Activated naive CD4-positive, alpha-beta T cell treated with anti-CD3 and anti-CD28 coated beads for 36 hours (primary cell): Measurements from ENCODE around the gene AIRE. TPM values are rescaled to one million over a fixed set of nuclear protein-coding genes. Genes with fewer than 3 reads are reported as not detected.

ENCODE experiments used
- CTCF ChIA-PET: fragments of 350-600 bp; sonication (Branson Sonifier 250); formaldehyde crosslinking; loops from one replicate; lab custom pipeline; 2021; ENCODE audit warnings: antibody characterized with exemption; lab: Charles Lee
- DNase-seq: peaks from one replicate; pipeline ENCODE4 v3.0.0-alpha.2; 2020
- H3K27ac Mint-ChIP-seq: one replicate; pipeline ENCODE4 v1.8.0; 2021; ENCODE audit warnings: mild to moderate bottlenecking, mixed read lengths
- H3K27me3 Mint-ChIP-seq: one replicate; pipeline ENCODE4 v1.8.0; 2021; ENCODE audit warnings: low read depth, mixed read lengths
- H3K36me3 Mint-ChIP-seq: one replicate; pipeline ENCODE4 v1.8.0; 2021; ENCODE audit warnings: low read depth, mixed read lengths
- H3K4me1 Mint-ChIP-seq: one replicate; pipeline ENCODE4 v1.8.0; 2021; ENCODE audit warnings: low read depth, mixed read lengths
- H3K4me3 Mint-ChIP-seq: one replicate; pipeline ENCODE4 v1.8.0; 2021; ENCODE audit warnings: mild to moderate bottlenecking, moderate library complexity, mixed read lengths
- H3K9me3 Mint-ChIP-seq: one replicate; pipeline ENCODE4 v1.8.0; 2021; ENCODE audit warnings: mixed read lengths
- intact Hi-C: fragments of 100-400 bp; cut with micrococcal nuclease; formaldehyde crosslinking; loops from one replicate; pipeline ENCODE4 v1.15.1; 2023
- total RNA-seq, 2 experiments: library from RNA; stranded (reverse); gene quantifications; one replicate each; pipeline ENCODE4 v1.2.3, GENCODE V29; 2021

Gene AIRE
- total RNA-seq, 2 experiments from 2014 or later: not detected

DNA sequence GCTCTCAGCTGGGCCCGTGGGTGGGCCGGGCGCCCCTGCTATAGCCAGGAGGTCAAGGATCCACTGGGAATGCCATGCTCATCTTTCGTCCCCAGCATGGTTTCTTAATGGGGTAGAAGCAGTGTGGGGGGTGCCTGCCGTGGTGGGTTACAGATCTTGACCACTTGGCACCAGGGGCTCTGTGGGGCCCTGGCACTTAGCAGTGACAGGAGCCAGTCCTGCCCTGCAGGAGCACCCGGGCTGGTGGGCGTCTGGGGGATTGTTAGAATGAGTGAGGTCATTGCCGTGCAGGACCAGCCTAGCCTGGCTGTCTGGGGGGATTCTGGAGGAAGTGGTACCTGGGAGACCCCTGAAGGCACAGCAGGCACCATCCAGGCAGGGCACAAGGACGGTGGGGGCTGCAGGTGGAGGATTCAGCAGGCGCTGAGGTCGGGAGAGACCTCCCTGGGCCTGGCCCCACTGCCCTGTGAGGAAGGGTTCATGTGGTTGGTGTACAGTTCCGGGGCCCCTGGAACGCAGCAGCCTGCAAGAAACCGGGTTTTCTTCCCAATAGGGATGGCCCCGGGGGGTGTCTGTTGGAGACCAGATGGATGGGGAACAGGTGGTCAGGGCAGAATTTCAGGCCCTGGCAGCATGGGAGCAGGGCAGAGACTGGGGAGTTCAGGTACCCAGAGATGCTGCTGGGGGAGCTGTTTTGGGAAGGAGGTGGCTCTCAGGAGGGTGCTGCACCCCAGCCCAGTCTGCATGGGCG lies 4.8 kb downstream of the AIRE start:
- Mint-ChIP-seq H3K36me3 (no peaks in the 10 kb centered on the region), H3K4me3 (no peak overlapping the region), H3K9me3 (no peaks in the 10 kb centered on the region), H3K27me3 (peaks cover 3% of the 10 kb centered on the region), H3K27ac (no peak overlapping the region), H3K4me1 (peaks cover 7% of the 10 kb centered on the region)
- CTCF ChIA-PET: no interaction called here
- DNase-seq: no peak
- intact Hi-C loops: no loop called here

DNA sequence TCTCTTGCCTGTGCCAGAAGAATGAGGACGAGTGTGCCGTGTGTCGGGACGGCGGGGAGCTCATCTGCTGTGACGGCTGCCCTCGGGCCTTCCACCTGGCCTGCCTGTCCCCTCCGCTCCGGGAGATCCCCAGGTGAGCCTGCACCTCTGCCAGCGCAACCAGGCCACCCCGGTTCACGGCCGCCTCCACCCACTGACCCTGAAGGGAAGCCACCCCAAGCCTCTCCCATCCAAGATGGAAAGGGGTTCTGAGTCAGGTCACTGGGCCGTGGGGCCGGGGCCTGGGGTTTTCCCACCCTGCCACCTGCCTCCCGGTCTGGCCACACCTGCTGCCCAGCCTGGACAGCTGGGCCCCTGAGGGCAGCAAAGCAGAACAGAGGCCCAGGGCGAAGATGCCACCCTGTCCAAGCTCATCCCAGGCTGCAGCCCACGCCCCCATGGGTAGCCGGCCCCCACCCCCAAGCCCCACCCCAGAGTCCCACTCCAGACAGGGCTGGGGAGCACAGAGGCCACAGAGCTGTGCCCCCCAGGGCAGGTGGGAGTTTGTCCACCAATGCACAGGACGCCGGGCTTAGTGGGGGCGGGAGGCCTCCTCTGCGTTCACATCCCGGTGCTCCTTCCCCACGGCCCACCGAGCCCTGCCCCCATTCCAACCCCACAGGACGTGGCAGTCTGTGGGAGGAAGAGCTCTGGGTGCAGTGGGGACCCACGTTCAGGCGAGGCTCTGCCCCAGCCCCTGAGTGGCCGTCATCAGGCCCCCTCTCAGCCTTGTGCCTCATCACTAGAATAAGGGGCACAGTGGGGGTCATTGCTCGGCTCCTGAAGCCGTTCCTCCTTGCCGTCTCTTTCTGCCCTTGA lies 5.6 kb downstream of the AIRE start:
- Mint-ChIP-seq H3K27me3 (peaks cover 3% of the 10 kb centered on the region), H3K4me3 (no peak overlapping the region), H3K27ac (no peak overlapping the region), H3K9me3 (no peaks in the 10 kb centered on the region), H3K4me1 (peaks cover 7% of the 10 kb centered on the region), H3K36me3 (no peaks in the 10 kb centered on the region)
- DNase-seq: no peak
- intact Hi-C loops: no loop called here
- CTCF ChIA-PET: no interaction called here

- CTCF ChIA-PET: no interaction called here
Measured at GRCh38 chr21:44291936-44292811, 6.5 kb downstream of the AIRE start.

DNA sequence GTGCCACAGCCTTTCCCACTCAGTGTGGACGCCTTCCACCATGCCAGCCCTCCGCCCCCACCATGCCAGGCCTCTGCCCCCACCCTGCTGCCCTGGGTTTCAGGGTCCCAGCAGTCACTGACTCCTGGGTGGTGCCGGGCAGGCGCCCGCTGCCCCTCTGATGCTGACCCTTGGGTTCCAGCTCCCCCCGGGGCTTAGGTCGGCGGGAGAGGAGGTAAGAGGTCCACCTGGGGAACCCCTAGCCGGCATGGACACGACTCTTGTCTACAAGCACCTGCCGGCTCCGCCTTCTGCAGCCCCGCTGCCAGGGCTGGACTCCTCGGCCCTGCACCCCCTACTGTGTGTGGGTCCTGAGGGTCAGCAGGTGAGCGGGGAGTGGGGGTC lies 7.1 kb downstream of the AIRE start:
- intact Hi-C loops: no loop called here
- no peak overlapping the region for H3K4me3 Mint-ChIP-seq
- H3K4me1 Mint-ChIP-seq: peaks cover 11% of the 10 kb centered on the region
- no peaks in the 10 kb centered on the region for H3K9me3 Mint-ChIP-seq
- H3K36me3 Mint-ChIP-seq: no peaks in the 10 kb centered on the region
- no peak for DNase-seq
- H3K27me3 Mint-ChIP-seq: peaks cover 1% of the 10 kb centered on the region
- no peak overlapping the region for H3K27ac Mint-ChIP-seq
- CTCF ChIA-PET: no interaction called here

More at GRCh38 chr21:44291936-44292811, 6.5 kb downstream of the AIRE start:
- DNase-seq: no peak
- H3K27me3 Mint-ChIP-seq: peaks cover 3% of the 10 kb centered on the region
- H3K36me3 Mint-ChIP-seq: no peaks in the 10 kb centered on the region
- intact Hi-C loops: no loop called here
- H3K4me1 Mint-ChIP-seq: peaks cover 7% of the 10 kb centered on the region
- H3K27ac Mint-ChIP-seq: no peak overlapping the region
- no peak overlapping the region for H3K4me3 Mint-ChIP-seq
- H3K9me3 Mint-ChIP-seq: no peaks in the 10 kb centered on the region

- no peak for DNase-seq
- CTCF ChIA-PET: interaction anchor here (0.9 kb wide), 1 partner anchor 316 kb away, joined by 4 read pairs; no protein-coding TSS in a partner anchor
- Mint-ChIP-seq H3K36me3 (no peaks in the 10 kb centered on the region), H3K4me1 (peaks cover 19% of the 10 kb centered on the region), H3K27me3 (no peaks in the 10 kb centered on the region), H3K9me3 (no peaks in the 10 kb centered on the region), H3K4me3 (no peak overlapping the region), H3K27ac (no peak overlapping the region)
- intact Hi-C loops: no loop called here
Measured at GRCh38 chr21:44293551-44294231, 8.0 kb downstream of the AIRE start.

DNA sequence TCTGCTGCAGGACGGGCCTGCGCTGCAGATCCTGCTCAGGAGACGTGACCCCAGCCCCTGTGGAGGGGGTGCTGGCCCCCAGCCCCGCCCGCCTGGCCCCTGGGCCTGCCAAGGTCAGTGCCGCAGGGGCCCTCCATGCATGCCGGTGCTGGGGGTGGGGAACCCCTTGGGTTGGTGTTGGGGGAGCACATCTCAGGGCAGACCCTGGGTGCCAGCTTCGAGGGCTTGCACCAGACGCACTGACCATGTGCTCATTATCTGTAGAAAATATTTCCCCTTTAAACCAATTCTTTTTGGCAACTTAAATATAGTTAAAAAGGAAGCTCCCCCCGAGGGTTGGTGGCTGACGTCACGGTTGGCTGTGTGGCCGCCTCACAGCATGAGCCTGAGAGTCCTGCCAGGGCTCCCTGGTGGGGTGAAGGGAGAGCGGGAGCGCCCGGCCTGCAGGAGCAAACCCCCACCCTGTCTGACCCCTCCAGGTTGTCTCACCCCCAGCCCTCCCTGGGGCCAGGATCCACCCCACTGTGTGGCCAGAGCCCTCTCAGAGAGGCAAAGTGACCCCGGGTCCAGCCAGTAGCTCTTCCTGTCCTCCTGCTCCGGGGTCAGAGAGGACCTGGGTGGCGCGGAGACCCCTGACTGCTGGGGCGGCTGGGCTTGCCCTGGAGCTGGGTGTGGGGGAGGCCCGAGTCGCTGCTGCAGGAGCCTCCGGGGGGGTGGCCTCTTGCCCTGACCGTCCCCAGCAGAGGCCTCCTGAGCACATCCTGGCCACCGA lies 8.9 kb downstream of the AIRE start:
- CTCF ChIA-PET: interaction anchor here (0.9 kb wide), 2 partner anchors 24 to 317 kb away, joined by 3 to 4 read pairs; no protein-coding TSS in a partner anchor
- no peak for DNase-seq
- Mint-ChIP-seq H3K4me1 (peaks cover 24% of the 10 kb centered on the region), H3K27me3 (no peaks in the 10 kb centered on the region), H3K27ac (no peak overlapping the region), H3K36me3 (no peaks in the 10 kb centered on the region), H3K9me3 (no peaks in the 10 kb centered on the region), H3K4me3 (no peak overlapping the region)
- intact Hi-C loops: loop anchor here (5.0 kb wide), 2 partner anchors 183 to 282 kb away; partner anchors contain the start of gene TRAPPC10

DNA sequence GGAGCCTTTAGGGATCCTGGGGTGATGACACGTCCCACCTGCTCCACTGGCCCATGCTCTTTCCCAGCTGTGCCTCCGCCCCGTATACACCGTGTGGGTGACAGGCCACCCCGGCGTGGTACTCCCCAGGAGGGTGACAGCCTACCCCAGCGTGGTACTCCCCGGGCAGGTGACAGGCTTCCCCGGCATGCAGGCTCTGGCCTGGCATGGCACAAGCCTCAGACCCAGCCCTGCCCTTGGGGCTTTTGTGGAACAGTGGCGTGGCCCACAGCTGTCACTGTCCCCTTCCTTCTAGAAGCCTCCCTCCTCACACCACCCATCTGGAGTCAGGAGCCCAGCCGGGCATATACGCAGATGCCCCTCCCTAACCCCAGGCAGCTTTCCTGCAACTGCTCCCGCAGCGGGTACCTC lies 9.5 kb downstream of the AIRE start:
- H3K27ac Mint-ChIP-seq: no peak overlapping the region
- H3K4me1 Mint-ChIP-seq: peaks cover 24% of the 10 kb centered on the region

GRCh38 chr21:44295646-44296045 lies 10.0 kb downstream of the AIRE start:
- Mint-ChIP-seq H3K27me3 (no peaks in the 10 kb centered on the region), H3K4me3 (no peak overlapping the region), H3K9me3 (no peaks in the 10 kb centered on the region), H3K36me3 (no peaks in the 10 kb centered on the region), H3K4me1 (peaks cover 25% of the 10 kb centered on the region), H3K27ac (no peak overlapping the region)
- DNase-seq: no peak
- intact Hi-C loops: loop anchor here (5.0 kb wide), 2 partner anchors 182 to 283 kb away; partner anchors contain the start of gene TRAPPC10
- CTCF ChIA-PET: interaction anchor here (0.6 kb wide), 1 partner anchor 9 kb away, joined by 3 read pairs; no protein-coding TSS in a partner anchor

More for the DNA sequence above, 9.5 kb downstream of the AIRE start:
- Mint-ChIP-seq H3K27me3 (no peaks in the 10 kb centered on the region), H3K4me3 (no peak overlapping the region), H3K9me3 (no peaks in the 10 kb centered on the region), H3K36me3 (no peaks in the 10 kb centered on the region)
- intact Hi-C loops: loop anchor here (5.0 kb wide), 2 partner anchors 182 to 283 kb away; partner anchors contain the start of gene TRAPPC10
- CTCF ChIA-PET: no interaction called here
- no peak for DNase-seq

DNA sequence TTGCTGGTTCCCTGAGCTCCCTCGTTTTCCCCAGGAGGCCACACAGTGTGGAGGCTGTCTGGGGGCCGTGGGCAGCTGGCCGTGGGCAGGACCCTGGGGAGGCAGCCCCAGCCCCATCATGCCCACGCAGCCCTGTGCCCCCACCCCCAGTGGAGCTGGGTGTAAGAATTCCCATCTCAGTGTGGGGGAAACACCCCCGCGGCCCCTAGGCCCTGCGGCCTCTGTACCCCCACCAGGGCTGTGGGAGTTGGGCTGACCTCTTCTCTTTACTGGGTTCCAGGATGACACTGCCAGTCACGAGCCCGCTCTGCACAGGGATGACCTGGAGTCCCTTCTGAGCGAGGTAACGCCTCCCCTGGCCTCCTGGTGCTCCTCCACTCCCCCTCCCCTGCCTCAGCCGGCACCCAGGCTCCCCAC lies 10.4 kb downstream of the AIRE start:
- DNase-seq: no peak
- H3K4me1 Mint-ChIP-seq: peaks cover 29% of the 10 kb centered on the region
- CTCF ChIA-PET: interaction anchor here (0.6 kb wide), 1 partner anchor 9 kb away, joined by 3 read pairs; no protein-coding TSS in a partner anchor
- no peak overlapping the region for H3K4me3 Mint-ChIP-seq
- no peaks in the 10 kb centered on the region for H3K9me3 Mint-ChIP-seq
- intact Hi-C loops: loop anchor here (5.0 kb wide), 2 partner anchors 181 to 284 kb away; partner anchors contain the start of gene TRAPPC10
- no peaks in the 10 kb centered on the region for H3K36me3 Mint-ChIP-seq
- no peaks in the 10 kb centered on the region for H3K27me3 Mint-ChIP-seq
- H3K27ac Mint-ChIP-seq: no peak overlapping the region

- Mint-ChIP-seq H3K27ac (no peak overlapping the region), H3K9me3 (no peaks in the 10 kb centered on the region), H3K27me3 (no peaks in the 10 kb centered on the region), H3K4me1 (peaks cover 37% of the 10 kb centered on the region), H3K4me3 (no peak overlapping the region), H3K36me3 (no peaks in the 10 kb centered on the region)
- CTCF ChIA-PET: interaction anchor here (1.2 to 1.9 kb wide), 4 partner anchors 17 to 37 kb away, joined by 3 to 7 read pairs (median 4); partner anchors contain the start of gene DNMT3L
- intact Hi-C loops: loop anchor here (5.0 kb wide), 2 partner anchors 180 to 285 kb away; partner anchors contain the start of gene TRAPPC10
- no peak for DNase-seq
Measured at GRCh38 chr21:44296916-44297315, 11.2 kb downstream of the AIRE start.
